ENCODE measurements around the gene LARP4.
"Not testable (repeated sequence)": the region's sequence is repeated elsewhere in the genome, so short reads cannot be mapped to it uniquely, and the experiment has no call there.

LARP4 gene

GRCh38 chr12:50442178-50442908, 41.7 kb downstream of the LARP4 start:
- Histone ChIP-seq H3K4me2 (ENCODE audit: low read depth, low read length) (no peak overlapping the region), H3K9me3 (replicated peaks; ENCODE audit: insufficient read depth, low read length) (no peaks in the 10 kb centered on the region), H4K20me1 (ENCODE audit: insufficient read depth, low read length) (no peaks in the 10 kb centered on the region), H3K27ac (ENCODE audit: low read length) (no peak overlapping the region), H3K79me2 (ENCODE audit: low read length) (0 out of 2 replicates have a peak, but pooled peaks cover 3% of the 10 kb centered on the region), H3F3A (ENCODE audit: insufficient read depth, low read length) (no peaks in the 10 kb centered on the region), H3K4me3 (ENCODE audit: low read length) (no peak overlapping the region), H3K9ac (ENCODE audit: low read length) (no peak overlapping the region), H3K9me2 (replicated peaks; ENCODE audit: insufficient read depth, low read length) (no peaks in the 10 kb centered on the region), H2AFZ (ENCODE audit: low read length) (no peak overlapping the region), H3K27me3 (replicated peaks; ENCODE audit: insufficient read depth, low read length) (no peaks in the 10 kb centered on the region), H3K36me3 (replicated peaks; ENCODE audit: insufficient read depth, low read length) (peaks cover 16% of the 10 kb centered on the region; the same call in 1 of the 2 replicates), H3K4me1 (ENCODE audit: low read length) (no peaks in the 10 kb centered on the region; the same call in 1 of the 2 replicates)
- no peak for DNase-seq
- no peak for TF ChIP-seq EZH2 (optimal IDR thresholded peaks at IDR 0.05; ENCODE audit: low read depth, low read length)
- no peak for TF ChIP-seq CTCF (IDR thresholded peaks at IDR 0.05; ENCODE audit: low read length)
- no peak for TF ChIP-seq EZH2phosphoT487 (IDR thresholded peaks at IDR 0.05; ENCODE audit: low read length)

- not testable (repeated sequence) for H3K27me3 ChIP-seq (replicated peaks; ENCODE audit: insufficient read depth, low read length); H3K4me1 ChIP-seq (ENCODE audit: low read length); DNase-seq; H3K4me2 ChIP-seq (ENCODE audit: low read depth, low read length); H4K20me1 ChIP-seq (ENCODE audit: insufficient read depth, low read length); H3K4me3 ChIP-seq (ENCODE audit: low read length); H3K27ac ChIP-seq (ENCODE audit: low read length); H3F3A ChIP-seq (ENCODE audit: insufficient read depth, low read length); H3K79me2 ChIP-seq (ENCODE audit: low read length); H3K9me2 ChIP-seq (replicated peaks; ENCODE audit: insufficient read depth, low read length); H3K9me3 ChIP-seq (replicated peaks; ENCODE audit: insufficient read depth, low read length); H3K9ac ChIP-seq (ENCODE audit: low read length); H2AFZ ChIP-seq (ENCODE audit: low read length)
- H3K36me3 ChIP-seq (replicated peaks; ENCODE audit: insufficient read depth, low read length) = peaks cover 10% of the 10 kb centered on the region
These were observed 49.0 kb downstream of the LARP4 start for GRCh38 chr12:50449671-50450070.

- Histone ChIP-seq H3K4me3 (ENCODE audit: low read length) (no peak overlapping the region), H3K4me2 (ENCODE audit: low read depth, low read length) (no peak overlapping the region), H3K36me3 (replicated peaks; ENCODE audit: insufficient read depth, low read length) (peaks cover 10% of the 10 kb centered on the region), H3K9ac (ENCODE audit: low read length) (no peak overlapping the region), H3K27ac (ENCODE audit: low read length) (no peak overlapping the region), H2AFZ (ENCODE audit: low read length) (no peak overlapping the region), H3F3A (ENCODE audit: insufficient read depth, low read length) (no peaks in the 10 kb centered on the region), H3K27me3 (replicated peaks; ENCODE audit: insufficient read depth, low read length) (no peaks in the 10 kb centered on the region), H3K9me2 (replicated peaks; ENCODE audit: insufficient read depth, low read length) (no peaks in the 10 kb centered on the region), H3K4me1 (ENCODE audit: low read length) (no peaks in the 10 kb centered on the region), H3K79me2 (ENCODE audit: low read length) (no peaks in the 10 kb centered on the region), H4K20me1 (ENCODE audit: insufficient read depth, low read length) (no peaks in the 10 kb centered on the region), H3K9me3 (replicated peaks; ENCODE audit: insufficient read depth, low read length) (no peaks in the 10 kb centered on the region)
- no peak for TF ChIP-seq EZH2phosphoT487 (IDR thresholded peaks at IDR 0.05; ENCODE audit: low read length)
- TF ChIP-seq CTCF (IDR thresholded peaks at IDR 0.05; ENCODE audit: low read length) = no peak
- TF ChIP-seq EZH2 (optimal IDR thresholded peaks at IDR 0.05; ENCODE audit: low read depth, low read length) = no peak
- DNase-seq = no peak
These were observed 52.1 kb downstream of the LARP4 start for GRCh38 chr12:50452795-50453194.

GRCh38 chr12:50453872-50454271, 53.2 kb downstream of the LARP4 start:
- TF ChIP-seq CTCF (IDR thresholded peaks at IDR 0.05; ENCODE audit: low read length) (no peak), EZH2 (optimal IDR thresholded peaks at IDR 0.05; ENCODE audit: low read depth, low read length) (no peak), EZH2phosphoT487 (IDR thresholded peaks at IDR 0.05; ENCODE audit: low read length) (no peak)
- Histone ChIP-seq H2AFZ (ENCODE audit: low read length) (no peak overlapping the region), H3K9me2 (replicated peaks; ENCODE audit: insufficient read depth, low read length) (no peaks in the 10 kb centered on the region), H3K4me1 (ENCODE audit: low read length) (no peaks in the 10 kb centered on the region), H3K36me3 (replicated peaks; ENCODE audit: insufficient read depth, low read length) (peaks cover 10% of the 10 kb centered on the region), H3K9me3 (replicated peaks; ENCODE audit: insufficient read depth, low read length) (no peaks in the 10 kb centered on the region), H3K9ac (ENCODE audit: low read length) (no peak overlapping the region), H3K4me3 (ENCODE audit: low read length) (no peak overlapping the region), H4K20me1 (ENCODE audit: insufficient read depth, low read length) (no peaks in the 10 kb centered on the region), H3F3A (ENCODE audit: insufficient read depth, low read length) (no peaks in the 10 kb centered on the region), H3K4me2 (ENCODE audit: low read depth, low read length) (no peak overlapping the region), H3K27me3 (replicated peaks; ENCODE audit: insufficient read depth, low read length) (no peaks in the 10 kb centered on the region), H3K79me2 (ENCODE audit: low read length) (no peaks in the 10 kb centered on the region), H3K27ac (ENCODE audit: low read length) (no peak overlapping the region)
- DNase-seq = no peak

Measured in MM.1S (cell line).